ENCODE measurements around the gene SOWAHA. TPM values are rescaled to one million over a fixed set of nuclear protein-coding genes. Genes with fewer than 3 reads are reported as not detected.
"Not testable (repeated sequence)": the region's sequence is repeated elsewhere in the genome, so short reads cannot be mapped to it uniquely, and the experiment has no call there.

Gene SOWAHA
- total and polyA plus RNA-seq, 9 donors: 0.05 to 2.2 (median 0.48) TPM; not detected in 1

- intact Hi-C loops (cut with DNase I): no loop called here
- DNase-seq: no peak
- WGBS, 3 donors: 7 to 24% (median 13%) methylated on average over 2 of the region's 2 CpGs
- Histone ChIP-seq H3K27me3 (no peaks in the 10 kb centered on the region), H3K9me3 (no peaks in the 10 kb centered on the region), H3K27ac (no peak overlapping the region), H3K4me3 (no peak overlapping the region), H3K36me3 (no peaks in the 10 kb centered on the region), H3K4me1 (ENCODE audit: insufficient read depth) (peaks cover 6% of the 10 kb centered on the region)
- TF ChIP-seq CTCF (IDR thresholded peaks at IDR 0.05): no peak
- no peak for TF ChIP-seq POLR2A (IDR thresholded peaks at IDR 0.05)
- no peak for TF ChIP-seq EP300 (IDR thresholded peaks at IDR 0.05)
These were observed 15.5 kb upstream of the SOWAHA start for GRCh38 chr5:132797651-132798050.

- intact Hi-C loops (cut with DNase I): no loop called here
- Histone ChIP-seq H3K27ac (no peak overlapping the region), H3K27me3 (no peaks in the 10 kb centered on the region), H3K36me3 (no peaks in the 10 kb centered on the region), H3K4me3 (no peak overlapping the region), H3K9me3 (no peaks in the 10 kb centered on the region), H3K4me1 (ENCODE audit: insufficient read depth) (peaks cover 6% of the 10 kb centered on the region)
- WGBS, 3 donors: 91 to 95% (median 95%) methylated on average over 2 of the region's 2 CpGs
- no peak for DNase-seq
- no peak for TF ChIP-seq CTCF (IDR thresholded peaks at IDR 0.05)
- no peak for TF ChIP-seq EP300 (IDR thresholded peaks at IDR 0.05)
- no peak for TF ChIP-seq POLR2A (IDR thresholded peaks at IDR 0.05)
These were observed 13.7 kb upstream of the SOWAHA start for GRCh38 chr5:132799392-132799791.

DNA sequence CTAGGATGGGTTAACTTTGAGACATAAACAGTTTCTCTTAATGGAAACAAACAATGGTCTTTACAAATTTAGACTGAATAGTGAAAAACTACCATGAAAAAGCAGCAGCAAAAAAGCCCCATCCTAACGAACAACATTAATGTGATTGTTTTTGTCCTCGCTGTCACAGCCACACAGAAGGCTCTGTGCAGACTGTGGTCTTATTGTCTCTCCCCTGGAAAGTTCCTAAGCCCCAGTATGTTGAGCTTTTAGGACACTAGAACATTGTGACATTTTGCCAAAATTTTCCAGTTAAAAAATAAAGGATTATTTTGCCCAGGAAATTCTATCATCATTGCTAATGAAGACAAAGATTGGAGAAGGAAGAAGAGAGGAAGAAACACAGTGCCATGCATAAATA lies 12.6 kb upstream of the SOWAHA start:
- Histone ChIP-seq H3K9me3 (no peaks in the 10 kb centered on the region), H3K36me3 (no peaks in the 10 kb centered on the region), H3K4me1 (ENCODE audit: insufficient read depth) (peaks cover 6% of the 10 kb centered on the region), H3K27ac (no peak overlapping the region), H3K27me3 (no peaks in the 10 kb centered on the region), H3K4me3 (no peak overlapping the region)
- intact Hi-C loops (cut with DNase I): no loop called here
- WGBS, 3 donors: 66 to 78% (median 75%) methylated on average over 2 of the region's 2 CpGs
- no peak for TF ChIP-seq EP300 (IDR thresholded peaks at IDR 0.05)
- TF ChIP-seq POLR2A (IDR thresholded peaks at IDR 0.05): no peak
- no peak for TF ChIP-seq CTCF (IDR thresholded peaks at IDR 0.05)
- DNase-seq: no peak

GRCh38 chr5:132802044-132802684 lies 10.9 kb upstream of the SOWAHA start:
- 87 to 93% (median 87%) methylated on average over 5 of the region's 5 CpGs for WGBS, 3 donors
- Histone ChIP-seq H3K36me3 (no peaks in the 10 kb centered on the region), H3K4me3 (no peak overlapping the region), H3K4me1 (ENCODE audit: insufficient read depth) (peaks cover 6% of the 10 kb centered on the region), H3K9me3 (no peaks in the 10 kb centered on the region), H3K27me3 (no peaks in the 10 kb centered on the region), H3K27ac (no peak overlapping the region)
- TF ChIP-seq POLR2A (IDR thresholded peaks at IDR 0.05) (no peak), CTCF (IDR thresholded peaks at IDR 0.05) (no peak), EP300 (IDR thresholded peaks at IDR 0.05) (no peak)
- intact Hi-C loops (cut with DNase I): no loop called here
- no peak for DNase-seq

DNA sequence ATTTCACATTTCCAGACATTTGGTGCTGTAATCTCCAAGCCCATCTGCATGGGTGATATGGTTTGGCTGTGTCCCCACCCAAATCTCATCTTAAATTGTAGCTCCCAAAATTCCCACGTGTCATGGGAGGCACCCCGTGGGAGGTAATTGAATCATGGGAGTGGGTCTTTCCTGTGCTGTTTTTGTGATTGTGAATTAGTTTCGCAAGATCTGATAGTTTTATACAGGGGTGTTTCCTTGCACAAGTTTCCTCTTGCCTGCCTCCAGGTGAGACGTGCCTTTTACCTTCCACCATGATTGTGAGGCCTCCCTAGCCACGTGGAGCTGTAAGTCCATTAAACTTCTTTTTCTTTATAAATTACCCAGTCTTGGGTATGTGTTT lies 10.4 kb upstream of the SOWAHA start:
- 74 to 83% (median 82%) methylated on average over 5 of the region's 5 CpGs for WGBS, 3 donors
- intact Hi-C loops (cut with DNase I): not testable (repeated sequence)

DNA sequence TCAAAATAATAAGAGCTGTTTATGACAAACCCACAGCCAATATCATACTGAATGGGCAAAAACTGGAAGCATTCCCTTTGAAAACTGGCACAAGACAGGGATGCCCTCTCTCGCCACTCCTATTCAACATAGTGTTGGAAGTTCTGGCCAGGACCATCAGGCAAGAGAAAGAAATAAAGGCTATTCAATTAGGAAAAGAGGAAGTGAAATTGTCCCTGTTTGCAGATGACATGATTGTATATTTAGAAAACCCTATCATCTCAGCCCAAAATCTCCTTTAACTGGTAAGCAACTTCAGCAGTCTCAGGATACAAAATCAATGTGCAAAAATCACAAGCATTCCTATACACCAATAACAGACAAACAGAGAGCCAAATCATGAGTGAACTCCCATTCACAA lies 8.9 kb upstream of the SOWAHA start:
- intact Hi-C loops (cut with DNase I); H3K27me3 ChIP-seq; H3K4me1 ChIP-seq (ENCODE audit: insufficient read depth); H3K4me3 ChIP-seq; H3K36me3 ChIP-seq; H3K27ac ChIP-seq; H3K9me3 ChIP-seq; DNase-seq: not testable (repeated sequence)
- WGBS, 3 donors: 96 to 100% (median 100%) methylated on average over 1 of the region's 1 CpG

More for the DNA sequence above, 10.4 kb upstream of the SOWAHA start:
- not testable (repeated sequence) for H3K4me1 ChIP-seq (ENCODE audit: insufficient read depth); H3K4me3 ChIP-seq; H3K36me3 ChIP-seq; H3K9me3 ChIP-seq; H3K27ac ChIP-seq; DNase-seq; H3K27me3 ChIP-seq

GRCh38 chr5:132805872-132806271 lies 7.2 kb upstream of the SOWAHA start:
- WGBS, 3 donors: 62 to 95% (median 94%) methylated on average over 6 of the region's 6 CpGs

DNA sequence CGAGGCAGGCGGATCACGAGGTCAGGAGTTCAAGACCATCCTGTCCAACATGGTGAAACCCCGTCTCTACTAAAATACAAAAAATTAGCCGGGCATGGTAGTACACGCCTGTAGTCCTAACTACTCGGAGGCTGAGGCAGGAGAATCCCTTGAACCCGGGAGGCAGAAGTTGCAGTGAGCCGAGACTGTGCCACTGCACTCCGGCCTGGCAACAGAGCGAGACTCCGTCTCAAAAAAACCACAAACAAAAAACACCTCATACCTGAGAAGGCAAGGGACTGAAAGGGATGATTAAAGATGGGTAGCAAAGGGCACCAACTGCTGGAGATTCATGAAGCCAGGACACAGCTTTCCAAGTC lies 6.3 kb upstream of the SOWAHA start:
- intact Hi-C loops (cut with DNase I); H3K4me3 ChIP-seq; H3K36me3 ChIP-seq; H3K27me3 ChIP-seq; H3K4me1 ChIP-seq (ENCODE audit: insufficient read depth); DNase-seq; H3K9me3 ChIP-seq; H3K27ac ChIP-seq: not testable (repeated sequence)
- WGBS, 3 donors: 94 to 95% (median 95%) methylated on average over 12 of the region's 12 CpGs

More at GRCh38 chr5:132805872-132806271, 7.2 kb upstream of the SOWAHA start:
- H3K27me3 ChIP-seq; intact Hi-C loops (cut with DNase I); H3K27ac ChIP-seq; H3K36me3 ChIP-seq; H3K9me3 ChIP-seq; H3K4me1 ChIP-seq (ENCODE audit: insufficient read depth); H3K4me3 ChIP-seq; DNase-seq: not testable (repeated sequence)

All from ovary (tissue), 9 donors.